HEK293 (cell line): ENCODE results near the gene TMEM272.
A peak's percentile ranks its signal among the peaks of the same experiment; 100 is the strongest.

Experiments
- CTCF ChIA-PET: fragments of 350-600 bp; formaldehyde crosslinking; extraction: SDS; loops from one replicate; lab custom pipeline; 2021; ENCODE audit warnings: antibody characterized with exemption; lab: Yijun Ruan, JAX
- POLR2A ChIA-PET: fragments of 300-600 bp; formaldehyde crosslinking; extraction: SDS; loops from one replicate; lab custom pipeline; 2020; ENCODE audit warnings: antibody characterized with exemption, inconsistent platforms; lab: Yijun Ruan, JAX
- H3K27ac ChIP-seq: fragments of 200-500 bp; sonication (Bioruptor generic); 2 replicates; pipeline ENCODE4 v1.5.1; 2014; ENCODE audit warnings: low read depth, low read length, control low read depth, inconsistent platforms; ENCODE audit errors: extremely low read depth
- H3K36me3 ChIP-seq, 2 experiments: fragments of 200-500 bp in 1 of 2; sonication (Bioruptor generic) in 1 of 2; 1 replicate in 1 of 2; 2 replicates in 1 of 2; pipeline ENCODE4 v1.5.1; 2014 to 2017; ENCODE audit warnings: inconsistent platforms in 2 of 2, low read length in 2 of 2; ENCODE audit not compliant: control insufficient read depth in 2 of 2, insufficient read depth in 1 of 2
- H3K4me1 ChIP-seq: fragments of 200-500 bp; sonication (Bioruptor generic); 2 replicates; pipeline ENCODE4 v1.5.1; 2014; ENCODE audit warnings: mild to moderate bottlenecking, low read length, inconsistent platforms; ENCODE audit not compliant: control insufficient read depth, insufficient read depth
- H3K4me3 ChIP-seq: 2 replicates; pipeline ENCODE4 v1.5.1; 2011; ENCODE audit warnings: low read depth, mild to moderate bottlenecking, control low read depth, low read length, moderate library complexity
- H3K9me3 ChIP-seq: fragments of 200-500 bp; sonication (Bioruptor generic); 2 replicates; pipeline ENCODE4 v1.5.1; 2014; ENCODE audit warnings: low read depth, low read length, inconsistent platforms; ENCODE audit not compliant: control insufficient read depth, insufficient read depth
- BCL11A ChIP-seq: fragments of 450-650 bp; formaldehyde crosslinking; IDR thresholded peaks from 2 replicates; pipeline ENCODE4 v1.5.1; 2016; ENCODE audit warnings: low read depth, missing biosample characterization, missing genetic modification characterization
- CTCF ChIP-seq: fragments of 450-650 bp; formaldehyde crosslinking; IDR thresholded peaks from 2 replicates; pipeline ENCODE4 v1.5.1; 2016; ENCODE audit warnings: missing biosample characterization, missing genetic modification characterization
- GLIS1 ChIP-seq: fragments of 450-650 bp; formaldehyde crosslinking; IDR thresholded peaks from 2 replicates; pipeline ENCODE4 v1.5.1; 2016; ENCODE audit warnings: missing biosample characterization, missing genetic modification characterization
- IKZF3 ChIP-seq: fragments of 450-650 bp; IDR thresholded peaks from 2 replicates; pipeline ENCODE4 v1.5.0; 2018; ENCODE audit warnings: missing biosample characterization, mild to moderate bottlenecking, missing genetic modification characterization, moderate library complexity
- KLF1 ChIP-seq: fragments of 450-650 bp; formaldehyde crosslinking; IDR thresholded peaks from 2 replicates; pipeline ENCODE4 v1.5.1; 2016; ENCODE audit warnings: missing biosample characterization, missing genetic modification characterization
- KLF17 ChIP-seq: fragments of 450-650 bp; formaldehyde crosslinking; IDR thresholded peaks from 2 replicates; pipeline ENCODE4 v1.5.1; 2016; ENCODE audit warnings: missing biosample characterization, missing genetic modification characterization
- KLF8 ChIP-seq: fragments of 450-650 bp; formaldehyde crosslinking; IDR thresholded peaks from 2 replicates; pipeline ENCODE4 v1.5.1; 2016; ENCODE audit warnings: missing biosample characterization, missing genetic modification characterization
- SCRT1 ChIP-seq: fragments of 450-650 bp; formaldehyde crosslinking; IDR thresholded peaks from 2 replicates; pipeline ENCODE4 v1.5.1; 2016; ENCODE audit warnings: missing biosample characterization, missing genetic modification characterization, borderline replicate concordance
- SP7 ChIP-seq: fragments of 450-650 bp; formaldehyde crosslinking; IDR thresholded peaks from 2 replicates; pipeline ENCODE4 v1.5.1; 2016; ENCODE audit warnings: missing biosample characterization, missing genetic modification characterization
- ZBTB21 ChIP-seq: fragments of 450-650 bp; formaldehyde crosslinking; IDR thresholded peaks from 2 replicates; pipeline ENCODE4 v1.5.1; 2017; ENCODE audit warnings: missing biosample characterization, missing genetic modification characterization
- ZFP69B ChIP-seq: fragments of 450-650 bp; formaldehyde crosslinking; IDR thresholded peaks from 2 replicates; pipeline ENCODE4 v1.5.1; 2016; ENCODE audit warnings: missing biosample characterization, missing genetic modification characterization
- ZNF10 ChIP-seq: fragments of 450-650 bp; formaldehyde crosslinking; IDR thresholded peaks from 2 replicates; pipeline ENCODE4 v1.5.1; 2017; ENCODE audit warnings: missing biosample characterization, missing genetic modification characterization
- ZNF132 ChIP-seq: fragments of 450-650 bp; formaldehyde crosslinking; IDR thresholded peaks from 2 replicates; pipeline ENCODE4 v1.5.1; 2017; ENCODE audit warnings: missing biosample characterization, missing genetic modification characterization, borderline replicate concordance
- ZNF138 ChIP-seq: fragments of 450-650 bp; formaldehyde crosslinking; IDR thresholded peaks from 2 replicates; pipeline ENCODE4 v1.5.1; 2016; ENCODE audit warnings: missing biosample characterization, missing genetic modification characterization, borderline replicate concordance
- ZNF157 ChIP-seq: fragments of 450-650 bp; formaldehyde crosslinking; IDR thresholded peaks from 2 replicates; pipeline ENCODE4 v1.5.1; 2016; ENCODE audit warnings: missing biosample characterization, missing genetic modification characterization
- ZNF174 ChIP-seq: fragments of 450-650 bp; formaldehyde crosslinking; IDR thresholded peaks from 2 replicates; pipeline ENCODE4 v1.5.0; 2017; ENCODE audit warnings: missing biosample characterization, mild to moderate bottlenecking, missing genetic modification characterization
- ZNF2 ChIP-seq: fragments of 450-650 bp; formaldehyde crosslinking; IDR thresholded peaks from 2 replicates; pipeline ENCODE4 v1.5.1; 2016; ENCODE audit warnings: missing biosample characterization, missing genetic modification characterization
- ZNF202 ChIP-seq: fragments of 450-650 bp; formaldehyde crosslinking; IDR thresholded peaks from 2 replicates; pipeline ENCODE4 v1.5.1; 2016; ENCODE audit warnings: missing biosample characterization, missing genetic modification characterization, borderline replicate concordance
- ZNF221 ChIP-seq: fragments of 450-650 bp; formaldehyde crosslinking; IDR thresholded peaks from 2 replicates; pipeline ENCODE4 v1.5.1; 2017; ENCODE audit warnings: missing biosample characterization, missing genetic modification characterization, borderline replicate concordance
- ZNF248 ChIP-seq: fragments of 450-650 bp; formaldehyde crosslinking; IDR thresholded peaks from 2 replicates; pipeline ENCODE4 v1.5.1; 2017; ENCODE audit warnings: missing biosample characterization, missing genetic modification characterization
- ZNF274 ChIP-seq, 2 experiments: fragments of 200-500 bp in 1 of 2; fragments of 450-650 bp in 1 of 2; sonication (Bioruptor generic) in 1 of 2; formaldehyde crosslinking in 1 of 2; IDR thresholded peaks; 2 replicates each; pipeline versions ENCODE4 v1.5.1 to v1.6.1; 2014 to 2016; ENCODE audit warnings: borderline replicate concordance in 1 of 2, inconsistent platforms in 1 of 2, low read length in 1 of 2, missing biosample characterization in 1 of 2, missing genetic modification characterization in 1 of 2
- ZNF302 ChIP-seq: fragments of 450-650 bp; formaldehyde crosslinking; IDR thresholded peaks from 2 replicates; pipeline ENCODE4 v1.5.1; 2016; ENCODE audit warnings: missing biosample characterization, missing genetic modification characterization, low read depth
- ZNF350 ChIP-seq: fragments of 450-650 bp; formaldehyde crosslinking; IDR thresholded peaks from 2 replicates; pipeline ENCODE4 v1.5.0; 2017; ENCODE audit warnings: missing biosample characterization, mild to moderate bottlenecking, missing genetic modification characterization
- ZNF433 ChIP-seq: fragments of 450-650 bp; formaldehyde crosslinking; IDR thresholded peaks from 2 replicates; pipeline ENCODE4 v1.5.1; 2016; ENCODE audit warnings: missing biosample characterization, missing genetic modification characterization, low read depth
- ZNF488 ChIP-seq: fragments of 450-650 bp; formaldehyde crosslinking; IDR thresholded peaks from 2 replicates; pipeline ENCODE4 v1.5.1; 2016; ENCODE audit warnings: missing biosample characterization, missing genetic modification characterization
- ZNF521 ChIP-seq: fragments of 450-650 bp; formaldehyde crosslinking; IDR thresholded peaks from 2 replicates; pipeline ENCODE4 v1.5.1; 2017; ENCODE audit warnings: missing biosample characterization, mild to moderate bottlenecking, missing genetic modification characterization
- ZNF626 ChIP-seq: fragments of 450-650 bp; sonication (Bioruptor Pico); formaldehyde crosslinking; IDR thresholded peaks from 2 replicates; pipeline ENCODE4 v1.5.1; 2018; ENCODE audit warnings: missing biosample characterization, missing genetic modification characterization, inconsistent platforms
- ZNF670 ChIP-seq: fragments of 450-650 bp; formaldehyde crosslinking; IDR thresholded peaks from 2 replicates; pipeline ENCODE4 v1.5.1; 2016; ENCODE audit warnings: missing biosample characterization, missing genetic modification characterization, low read depth
- ZNF843 ChIP-seq: fragments of 450-650 bp; formaldehyde crosslinking; IDR thresholded peaks from 2 replicates; pipeline ENCODE4 v1.5.1; 2016; ENCODE audit warnings: missing biosample characterization, missing genetic modification characterization
- TF ChIP-seq, protein P1 (sequence below): fragments of 450-650 bp; formaldehyde crosslinking; IDR thresholded peaks from 2 replicates; pipeline ENCODE4 v1.5.0; 2017; ENCODE audit warnings: missing biosample characterization, missing genetic modification characterization, borderline replicate concordance

TMEM272 gene

GRCh38 chr13:51786425-51787265, 58.3 kb downstream of the TMEM272 start (continued):
- TF ChIP-seq ZNF488: no peak
- no peak for TF ChIP-seq BCL11A (tag by site-specific recombination)
- no peak for TF ChIP-seq ZNF221 (tag by site-specific recombination)
- no peak for TF ChIP-seq KLF1
- TF ChIP-seq ZNF433 (tag by site-specific recombination): no peak
- TF ChIP-seq ZNF350 (tag by site-specific recombination): no peak
- no peak for TF ChIP-seq ZNF248
- no peak for TF ChIP-seq IKZF3 (tag by site-specific recombination)
- no peak for TF ChIP-seq ZNF843
- TF ChIP-seq CTCF (tag by site-specific recombination): no peak
- TF ChIP-seq ZNF157 (tag by site-specific recombination): no peak
- TF ChIP-seq ZNF274 (IDR thresholded peaks at IDR 0.05; ENCODE audit: low read length): no peak
- TF ChIP-seq ZNF274 (tag by site-specific recombination; IDR thresholded peaks at IDR 0.05; ENCODE audit: borderline replicate concordance): no peak
- TF ChIP-seq, protein P1, sequence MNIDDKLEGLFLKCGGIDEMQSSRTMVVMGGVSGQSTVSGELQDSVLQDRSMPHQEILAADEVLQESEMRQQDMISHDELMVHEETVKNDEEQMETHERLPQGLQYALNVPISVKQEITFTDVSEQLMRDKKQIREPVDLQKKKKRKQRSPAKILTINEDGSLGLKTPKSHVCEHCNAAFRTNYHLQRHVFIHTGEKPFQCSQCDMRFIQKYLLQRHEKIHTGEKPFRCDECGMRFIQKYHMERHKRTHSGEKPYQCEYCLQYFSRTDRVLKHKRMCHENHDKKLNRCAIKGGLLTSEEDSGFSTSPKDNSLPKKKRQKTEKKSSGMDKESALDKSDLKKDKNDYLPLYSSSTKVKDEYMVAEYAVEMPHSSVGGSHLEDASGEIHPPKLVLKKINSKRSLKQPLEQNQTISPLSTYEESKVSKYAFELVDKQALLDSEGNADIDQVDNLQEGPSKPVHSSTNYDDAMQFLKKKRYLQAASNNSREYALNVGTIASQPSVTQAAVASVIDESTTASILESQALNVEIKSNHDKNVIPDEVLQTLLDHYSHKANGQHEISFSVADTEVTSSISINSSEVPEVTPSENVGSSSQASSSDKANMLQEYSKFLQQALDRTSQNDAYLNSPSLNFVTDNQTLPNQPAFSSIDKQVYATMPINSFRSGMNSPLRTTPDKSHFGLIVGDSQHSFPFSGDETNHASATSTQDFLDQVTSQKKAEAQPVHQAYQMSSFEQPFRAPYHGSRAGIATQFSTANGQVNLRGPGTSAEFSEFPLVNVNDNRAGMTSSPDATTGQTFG (tag by site-specific recombination): no peak

DNA sequence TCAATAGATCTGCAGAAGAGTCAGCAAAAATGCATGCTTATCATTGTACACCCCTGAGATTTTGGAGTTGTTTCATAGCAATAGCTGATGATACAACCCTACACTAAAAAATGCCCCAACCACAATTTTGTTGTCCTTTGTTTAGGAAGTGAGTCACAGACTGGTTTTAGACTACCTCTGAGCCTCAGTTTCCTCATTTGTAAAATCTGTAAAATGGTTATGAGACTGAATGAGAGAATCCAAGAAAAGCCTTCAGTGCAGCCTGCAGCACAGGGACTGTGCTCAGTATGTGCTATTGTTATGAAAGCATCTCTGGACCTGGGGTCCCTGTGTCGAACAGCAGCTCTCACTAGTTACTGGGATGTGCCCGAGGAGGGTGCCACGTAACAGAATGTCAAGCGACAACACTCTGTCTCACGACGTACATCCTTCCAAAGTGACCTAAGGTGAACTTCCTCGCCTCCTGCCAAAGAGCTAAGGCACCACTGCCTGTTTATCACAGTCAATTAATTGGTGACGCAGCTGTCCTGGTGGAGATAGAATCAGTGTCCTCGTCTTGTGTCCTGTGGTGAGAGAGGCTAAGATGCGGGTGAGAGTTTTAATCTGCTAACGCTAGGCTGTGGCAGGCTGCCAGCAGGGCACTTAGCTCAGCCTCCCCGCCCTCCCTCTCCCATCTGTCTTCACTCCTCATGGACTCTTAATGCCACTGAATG, 59.1 kb downstream of the TMEM272 start:
- peak overlapping the region; percentile 22; the same call in 1 of the 2 replicates for H3K27ac ChIP-seq
- no peak overlapping the region for H3K4me3 ChIP-seq
- 0 out of 2 replicates have a peak, but pooled peaks have one; percentile 20 for TF ChIP-seq ZFP69B (tag by site-specific recombination)
- no peak for TF ChIP-seq ZNF132 (tag by site-specific recombination)
- no peak for TF ChIP-seq ZNF10 (tag by site-specific recombination)
- peak; percentile 81 for TF ChIP-seq SP7 (tag by site-specific recombination)
- TF ChIP-seq ZNF302 (tag by site-specific recombination): no peak
- TF ChIP-seq ZNF202 (tag by site-specific recombination): no peak
- TF ChIP-seq ZNF138: no peak
- TF ChIP-seq ZNF2: no peak
- no peak for TF ChIP-seq ZNF521
- no peak for TF ChIP-seq KLF8
- peak; percentile 72 for TF ChIP-seq GLIS1
- no peak for TF ChIP-seq ZNF174 (tag by site-specific recombination)
- no peak for TF ChIP-seq SCRT1 (tag by site-specific recombination)
- TF ChIP-seq ZBTB21: peak; percentile 85
- TF ChIP-seq ZNF843: peak; percentile 75
- TF ChIP-seq ZNF670 (tag by site-specific recombination): no peak
- 0 out of 2 replicates have a peak, but pooled peaks have one; percentile 45 for TF ChIP-seq KLF17 (tag by site-specific recombination)
- no peak for TF ChIP-seq ZNF626

More for the DNA sequence above, 59.1 kb downstream of the TMEM272 start:
- Histone ChIP-seq H3K9me3 (no peaks in the 10 kb centered on the region), H3K36me3 (no peaks in the 10 kb centered on the region), H3K4me1 (peaks cover 13% of the 10 kb centered on the region)
- CTCF ChIA-PET: interaction anchor here (0.6 to 2.7 kb wide), 2 partner anchors 12 to 1896 kb away, joined by 3 to 16 read pairs; no protein-coding TSS in a partner anchor
- POLR2A ChIA-PET: interaction anchor here (0.8 to 3.0 kb wide), 3 partner anchors 12 to 333 kb away, joined by 3 to 27 read pairs (median 3); partner anchors contain the start of gene INTS6
